Heart left ventricle (tissue), 16 donors: ENCODE measurements around the gene AVL9. TPM values are rescaled to one million over a fixed set of nuclear protein-coding genes. Genes with fewer than 3 reads are reported as not detected.
"Not testable (repeated sequence)": the region's sequence is repeated elsewhere in the genome, so short reads cannot be mapped to it uniquely, and the experiment has no call there.

ENCODE experiments used
- ATAC-seq, 4 donors: fragments of 200-7000 bp; cut with Tn5 transposase; one replicate each; pipeline ENCODE4 v1.9.1; 2020 to 2022; ENCODE audit warnings: moderate library complexity in 4 of 4, mild to moderate bottlenecking in 3 of 4, moderate number of reproducible peaks in 1 of 4
- DNase-seq, 5 donors: peaks; one replicate each; pipeline ENCODE4 v3.0.0-alpha.2; 2020
- H3K27ac ChIP-seq, 12 donors: fragments of 200-600 bp; sonication (generic) in 4 of 12; one replicate each; pipeline versions ENCODE4 v1.5.0 to v1.8.0; 2016 to 2022; ENCODE audit warnings: mild to moderate bottlenecking in 2 of 12
- H3K27me3 ChIP-seq, 9 donors: fragments of 200-600 bp; sonication (generic) in 2 of 9; one replicate each; pipeline versions ENCODE4 v1.5.1 to v1.8.0; 2016 to 2022; ENCODE audit warnings: mild to moderate bottlenecking in 3 of 9
- H3K36me3 ChIP-seq, 9 donors: fragments of 200-600 bp; sonication (generic) in 2 of 9; one replicate each; pipeline versions ENCODE4 v1.5.0 to v1.8.0; 2018 to 2022; ENCODE audit warnings: mild to moderate bottlenecking in 2 of 9
- H3K4me1 ChIP-seq, 12 donors: fragments of 200-600 bp; sonication (generic) in 4 of 12; one replicate each; pipeline versions ENCODE4 v1.5.0 to v1.8.0; 2016 to 2022; ENCODE audit warnings: mild to moderate bottlenecking in 3 of 12
- H3K4me3 ChIP-seq, 12 donors: fragments of 200-600 bp; sonication (generic) in 4 of 12; one replicate each; pipeline versions ENCODE4 v1.5.0 to v1.8.0; 2017 to 2022; ENCODE audit warnings: mild to moderate bottlenecking in 9 of 12, moderate library complexity in 4 of 12
- H3K9me3 ChIP-seq, 12 donors: fragments of 200-600 bp; sonication (generic) in 4 of 12; one replicate each; pipeline versions ENCODE4 v1.5.0 to v1.8.0; 2016 to 2022; ENCODE audit warnings: mild to moderate bottlenecking in 1 of 12
- CTCF ChIP-seq, 12 donors: fragments of 200-600 bp; sonication (generic) in 4 of 12; IDR thresholded peaks; one replicate each; pipeline versions ENCODE4 v1.5.0 to v1.8.0; 2018 to 2022; ENCODE audit warnings: antibody characterized with exemption in 12 of 12, mild to moderate bottlenecking in 5 of 12
- POLR2A ChIP-seq, 2 donors: fragments of 450-650 bp; IDR thresholded peaks; one replicate each; pipeline ENCODE4 v1.6.1; 2017; ENCODE audit warnings: antibody characterized with exemption in 2 of 2, mild to moderate bottlenecking in 2 of 2, moderate library complexity in 2 of 2
- WGBS, 4 donors: extraction: QIAGEN DNeasy Blood & Tissue Kit in 2 of 4; methylation state at CpG; one replicate each; pipeline versions ENCODE4 v1.1.5 to v1.1.7; 2013 to 2018; 5-methylcytosine and 5-hydroxymethylcytosine counted together
- intact Hi-C, 10 donors: fragments of 100-400 bp; cut with DNase I; formaldehyde crosslinking; loops; one replicate each; pipeline versions ENCODE4 v1.11.1 to v1.14.2; 2022
- polyA plus RNA-seq, 2 donors: library from polyadenylated mRNA; stranded (reverse); fragments of 200-250 nt; gene quantifications; one replicate each; pipeline ENCODE4 v1.2.3, GENCODE V29; 2013
- total RNA-seq, 9 donors: library from RNA; depleted of rRNA in 2 of 9; stranded (reverse); fragments of >200 nt in 2 of 9; fragmentation: NEBNext Ultra II Directional in 3 of 9; extraction: Animal tissue kit (Norgen Biotek cat#: 25700) in 3 of 9; gene quantifications; one replicate each; pipeline versions ENCODE4 v1.1.0 to v1.2.4, GENCODE V29; 2016 to 2023
- donor health status: ischemic (EF 13 %, LVEDD 7.1; RV severe dilation, severe dysfunction).
- donor health status: healthy with polysubstance abuse.
- donor health status: DM: no; HTN: yes; CAD: no.
- donor health status: DM: no; HTN: no; CAD: no.
- donor health status: ischemic (EF 25% LVEDD 6.9; RV normal size, moderate dysfunction).
- donor health status: ischemic (EF 25% LVEDD 5.7; RV mildly dilated, moderate dysfunction).
- donor health status: healthy.
- donor health status: DM: yes; HTN: yes; CAD: no.
- donor health status: ischemic (EF 35%, LVEDD 5.7; RV mildly dilated, moderate dysfunction).
- donor health status: nonischemic (EF 11% LVEDD 7.7; RV severe dilation, severe dysfunction).
- donor health status: DM: yes; HTN: yes; CAD: no.
- donor health status: PGD.
- donor health status: ischemic (EF 29% LVEDD 5.4; RV normal size, mild dysfunction).
- donor health status: nonischemic (EF 23%, LVEDD 6.1; RV moderate dilation, normal function).

The AVL9 gene
- total and polyA plus RNA-seq, 11 donors, result 4.6 to 22.3 (median 15.6) TPM

GRCh38 chr7:32618987-32619386 is 123.7 kb downstream of the AVL9 start:
- no peaks in the 10 kb centered on the region for H3K36me3 ChIP-seq
- no peak for TF ChIP-seq POLR2A (IDR thresholded peaks at IDR 0.05)
- TF ChIP-seq CTCF (IDR thresholded peaks at IDR 0.05), result no peak
- H3K27me3 ChIP-seq, result no peaks in the 10 kb centered on the region
- DNase-seq (no peak), ATAC-seq (no peak)
- H3K9me3 ChIP-seq, result peaks cover 0 to 6% (median 0%) of the 10 kb centered on the region in 12 donors
- 95 to 98% (median 96%) methylated on average over 4 of the region's 4 CpGs for WGBS, 4 donors
- H3K4me1 ChIP-seq, result peaks cover 0 to 14% (median 4%) of the 10 kb centered on the region in 12 donors
- intact Hi-C loops, result no loop called here
- no peak overlapping the region for H3K27ac ChIP-seq
- H3K4me3 ChIP-seq, result no peak overlapping the region

GRCh38 chr7:32619416-32619815 is 124.1 kb downstream of the AVL9 start:
- H3K27ac ChIP-seq, H3K9me3 ChIP-seq, H3K27me3 ChIP-seq, H3K4me3 ChIP-seq, ATAC-seq, DNase-seq, intact Hi-C loops, H3K36me3 ChIP-seq: not testable (repeated sequence)
- H3K4me1 ChIP-seq, result peaks cover 0 to 14% (median 4%) of the 10 kb centered on the region in 12 donors
- 94 to 98% (median 95%) methylated on average over 1 of the region's 1 CpG for WGBS, 4 donors

- WGBS, 4 donors, result 64 to 96% (median 79%) methylated on average over 3 of the region's 3 CpGs
- intact Hi-C loops, result no loop called here
- Histone ChIP-seq H3K27me3 (no peaks in the 10 kb centered on the region), H3K27ac (no peak overlapping the region), H3K4me3 (no peak overlapping the region), H3K4me1 (no peaks in the 10 kb centered on the region), H3K9me3 (no peaks in the 10 kb centered on the region), H3K36me3 (peaks cover 0 to 3% (median 0%) of the 10 kb centered on the region in 9 donors)
- ATAC-seq, result no peak
- TF ChIP-seq POLR2A (IDR thresholded peaks at IDR 0.05) (no peak), CTCF (IDR thresholded peaks at IDR 0.05) (no peak)
- DNase-seq, result no peak
Measured at GRCh38 chr7:32631021-32631420, 135.7 kb downstream of the AVL9 start.

- H3K4me3 ChIP-seq, H3K36me3 ChIP-seq, H3K4me1 ChIP-seq, ATAC-seq, H3K27me3 ChIP-seq, DNase-seq, H3K9me3 ChIP-seq, intact Hi-C loops, H3K27ac ChIP-seq: not testable (repeated sequence)
- 94 to 99% (median 95%) methylated on average over 5 of the region's 5 CpGs for WGBS, 4 donors
Measured at GRCh38 chr7:32631590-32632497, 136.6 kb downstream of the AVL9 start.

GRCh38 chr7:32633446-32633845 is 138.2 kb downstream of the AVL9 start:
- H3K36me3 ChIP-seq, H3K4me1 ChIP-seq, H3K4me3 ChIP-seq, DNase-seq, H3K9me3 ChIP-seq, intact Hi-C loops, H3K27ac ChIP-seq, ATAC-seq, H3K27me3 ChIP-seq: not testable (repeated sequence)
- no CpG with 5 or more reads among the region's 1 CpG for WGBS, 4 donors

GRCh38 chr7:32634798-32635393 is 139.6 kb downstream of the AVL9 start:
- H3K27me3 ChIP-seq, ATAC-seq, DNase-seq, H3K27ac ChIP-seq, intact Hi-C loops, H3K36me3 ChIP-seq, H3K4me1 ChIP-seq, H3K4me3 ChIP-seq, H3K9me3 ChIP-seq: not testable (repeated sequence)
- 48 to 83% (median 58%) methylated on average over 1 of the region's 1 CpG for WGBS, 4 donors

GRCh38 chr7:32636725-32637462 is 141.6 kb downstream of the AVL9 start:
- DNase-seq, H3K4me1 ChIP-seq, H3K4me3 ChIP-seq, ATAC-seq, H3K36me3 ChIP-seq, H3K27ac ChIP-seq, intact Hi-C loops, H3K27me3 ChIP-seq, H3K9me3 ChIP-seq: not testable (repeated sequence)
- 85 to 94% (median 92%) methylated on average over 5 of the region's 5 CpGs for WGBS, 4 donors

GRCh38 chr7:32637611-32638010 is 142.3 kb downstream of the AVL9 start:
- H3K36me3 ChIP-seq, intact Hi-C loops, H3K27ac ChIP-seq, H3K9me3 ChIP-seq, H3K4me3 ChIP-seq, H3K4me1 ChIP-seq, H3K27me3 ChIP-seq, ATAC-seq, DNase-seq: not testable (repeated sequence)
